Thyroid gland (tissue), 4 donors: ENCODE results near the gene FAF2. TPM values are rescaled to one million over a fixed set of nuclear protein-coding genes. Genes with fewer than 3 reads are reported as not detected.

Source experiments
- DNase-seq, 2 donors: peaks; one replicate each; pipeline ENCODE4 v3.0.0-alpha.2; 2019
- H3K27ac ChIP-seq, 3 donors: fragments of 200-600 bp; sonication (generic); 1 replicate in 2 of 3; 2 replicates in 1 of 3; pipeline ENCODE4 v1.5.1; 2016 to 2019; ENCODE audit warnings: mild to moderate bottlenecking in 1 of 3, moderate library complexity in 1 of 3
- H3K27me3 ChIP-seq: fragments of 200-600 bp; sonication (generic); one replicate; pipeline ENCODE4 v1.5.1; 2019
- H3K36me3 ChIP-seq, 2 donors: fragments of 200-600 bp; sonication (generic); one replicate each; pipeline ENCODE4 v1.5.1; 2016 to 2019
- H3K4me1 ChIP-seq, 2 donors: fragments of 200-600 bp; sonication (generic); one replicate each; pipeline ENCODE4 v1.5.1; 2017 to 2019
- H3K4me3 ChIP-seq, 3 donors: fragments of 200-600 bp; sonication (generic); replicated peaks in 1 of 3; 1 replicate in 2 of 3; 2 replicates in 1 of 3; pipeline ENCODE4 v1.5.1; 2016; ENCODE audit warnings: mild to moderate bottlenecking in 1 of 3
- H3K9me3 ChIP-seq: fragments of 200-600 bp; sonication (generic); one replicate; pipeline ENCODE4 v1.5.1; 2017
- POLR2A ChIP-seq, 2 donors: fragments of 450-650 bp; IDR thresholded peaks; one replicate each; pipeline ENCODE4 v1.6.1; 2017; ENCODE audit warnings: antibody characterized with exemption in 2 of 2, mild to moderate bottlenecking in 2 of 2, moderate library complexity in 1 of 2
- WGBS, 2 donors: methylation state at CpG; one replicate each; pipeline ENCODE4 v1.1.5; 2017; 5-methylcytosine and 5-hydroxymethylcytosine counted together
- intact Hi-C: fragments of 100-400 bp; cut with DNase I; formaldehyde crosslinking; loops from one replicate; pipeline ENCODE4 v1.15.1; 2023
- total RNA-seq, 4 donors: library from RNA; depleted of rRNA; stranded (reverse); fragments of >200 nt; gene quantifications; one replicate each; pipeline ENCODE4 v1.2.3, GENCODE V29; 2016
- TF ChIP-seq, protein P1 (sequence below), 6 experiments: fragments of 200-600 bp in 3 of 6; fragments of 450-650 bp in 3 of 6; sonication (generic) in 3 of 6; IDR thresholded peaks; one replicate each; pipeline ENCODE4 v1.5.1; 2016 to 2019; ENCODE audit warnings: antibody characterized with exemption in 6 of 6, mild to moderate bottlenecking in 2 of 6, inconsistent platforms in 1 of 6, moderate library complexity in 1 of 6

Gene FAF2, protein sequence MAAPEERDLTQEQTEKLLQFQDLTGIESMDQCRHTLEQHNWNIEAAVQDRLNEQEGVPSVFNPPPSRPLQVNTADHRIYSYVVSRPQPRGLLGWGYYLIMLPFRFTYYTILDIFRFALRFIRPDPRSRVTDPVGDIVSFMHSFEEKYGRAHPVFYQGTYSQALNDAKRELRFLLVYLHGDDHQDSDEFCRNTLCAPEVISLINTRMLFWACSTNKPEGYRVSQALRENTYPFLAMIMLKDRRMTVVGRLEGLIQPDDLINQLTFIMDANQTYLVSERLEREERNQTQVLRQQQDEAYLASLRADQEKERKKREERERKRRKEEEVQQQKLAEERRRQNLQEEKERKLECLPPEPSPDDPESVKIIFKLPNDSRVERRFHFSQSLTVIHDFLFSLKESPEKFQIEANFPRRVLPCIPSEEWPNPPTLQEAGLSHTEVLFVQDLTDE
- 100 to 1,000 TPM in 1 of 4 donors, 10 to 100 TPM in 3; 33.6 to 186 (median 43.2) TPM for total RNA-seq

DNA sequence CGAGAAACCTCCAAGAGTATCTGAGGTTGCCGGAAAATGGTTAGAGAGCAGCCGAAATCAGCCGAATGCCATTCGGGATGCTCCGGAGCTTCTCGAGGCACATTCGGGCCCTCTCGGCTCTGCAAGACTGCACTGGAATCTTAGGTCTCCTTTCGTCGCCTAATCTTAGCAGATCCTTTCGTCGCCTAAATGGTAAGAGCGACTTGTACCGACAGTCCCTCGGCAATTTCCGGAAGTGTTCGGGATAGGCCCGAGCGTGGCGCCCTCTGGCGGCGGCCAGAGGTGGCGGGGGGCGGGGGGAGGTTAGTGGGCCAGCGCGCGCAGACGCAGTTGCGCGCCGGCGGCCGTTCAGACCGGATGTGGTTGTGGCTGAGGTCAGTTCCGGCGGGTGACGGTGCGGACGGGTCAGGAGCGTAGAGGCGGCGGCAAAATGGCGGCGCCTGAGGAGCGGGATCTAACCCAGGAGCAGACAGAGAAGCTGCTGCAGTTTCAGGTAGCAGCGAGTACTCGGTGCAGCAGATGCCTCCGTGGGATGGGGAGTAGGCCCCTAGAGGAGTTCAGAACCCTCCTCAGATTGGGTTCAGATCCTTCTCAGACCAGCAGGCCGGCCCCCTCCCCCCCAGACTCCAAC, at the start of gene FAF2:
Gene FAF2 (plus strand): TSS at position 408 of the 631 bp plus-strand sequence. CDS start 23 bp downstream, at position 431.
- Histone ChIP-seq H3K4me3 (peak within 1 kb of the TSS; percentile 76 to 94 (median 81)), H3K4me1 (peaks cover 13 to 19% of the 10 kb centered on the region in 2 donors), H3K27ac (peak within 1 kb of the TSS; percentile 81 to 95 (median 85)), H3K9me3 (no peaks in the 10 kb centered on the region), H3K27me3 (no peaks in the 10 kb centered on the region), H3K36me3 (peaks cover 0 to 3% of the 10 kb centered on the region in 2 donors)
- TF ChIP-seq, protein P1, sequence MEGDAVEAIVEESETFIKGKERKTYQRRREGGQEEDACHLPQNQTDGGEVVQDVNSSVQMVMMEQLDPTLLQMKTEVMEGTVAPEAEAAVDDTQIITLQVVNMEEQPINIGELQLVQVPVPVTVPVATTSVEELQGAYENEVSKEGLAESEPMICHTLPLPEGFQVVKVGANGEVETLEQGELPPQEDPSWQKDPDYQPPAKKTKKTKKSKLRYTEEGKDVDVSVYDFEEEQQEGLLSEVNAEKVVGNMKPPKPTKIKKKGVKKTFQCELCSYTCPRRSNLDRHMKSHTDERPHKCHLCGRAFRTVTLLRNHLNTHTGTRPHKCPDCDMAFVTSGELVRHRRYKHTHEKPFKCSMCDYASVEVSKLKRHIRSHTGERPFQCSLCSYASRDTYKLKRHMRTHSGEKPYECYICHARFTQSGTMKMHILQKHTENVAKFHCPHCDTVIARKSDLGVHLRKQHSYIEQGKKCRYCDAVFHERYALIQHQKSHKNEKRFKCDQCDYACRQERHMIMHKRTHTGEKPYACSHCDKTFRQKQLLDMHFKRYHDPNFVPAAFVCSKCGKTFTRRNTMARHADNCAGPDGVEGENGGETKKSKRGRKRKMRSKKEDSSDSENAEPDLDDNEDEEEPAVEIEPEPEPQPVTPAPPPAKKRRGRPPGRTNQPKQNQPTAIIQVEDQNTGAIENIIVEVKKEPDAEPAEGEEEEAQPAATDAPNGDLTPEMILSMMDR (IDR thresholded peaks at IDR 0.05): peak; percentile 88 to 99 (median 98)
- peak; percentile 36 to 79 for TF ChIP-seq POLR2A (IDR thresholded peaks at IDR 0.05)
- peak; percentile 95 to 96 for DNase-seq
- WGBS, 2 donors: 0 to 2% methylated on average over 17 to 24 of the region's 50 CpGs
- intact Hi-C loops: loop anchor here (5.0 to 10.0 kb wide), 3 partner anchors 36 to 197 kb away; partner anchors contain the start of genes CDHR2 and TSPAN17

DNA sequence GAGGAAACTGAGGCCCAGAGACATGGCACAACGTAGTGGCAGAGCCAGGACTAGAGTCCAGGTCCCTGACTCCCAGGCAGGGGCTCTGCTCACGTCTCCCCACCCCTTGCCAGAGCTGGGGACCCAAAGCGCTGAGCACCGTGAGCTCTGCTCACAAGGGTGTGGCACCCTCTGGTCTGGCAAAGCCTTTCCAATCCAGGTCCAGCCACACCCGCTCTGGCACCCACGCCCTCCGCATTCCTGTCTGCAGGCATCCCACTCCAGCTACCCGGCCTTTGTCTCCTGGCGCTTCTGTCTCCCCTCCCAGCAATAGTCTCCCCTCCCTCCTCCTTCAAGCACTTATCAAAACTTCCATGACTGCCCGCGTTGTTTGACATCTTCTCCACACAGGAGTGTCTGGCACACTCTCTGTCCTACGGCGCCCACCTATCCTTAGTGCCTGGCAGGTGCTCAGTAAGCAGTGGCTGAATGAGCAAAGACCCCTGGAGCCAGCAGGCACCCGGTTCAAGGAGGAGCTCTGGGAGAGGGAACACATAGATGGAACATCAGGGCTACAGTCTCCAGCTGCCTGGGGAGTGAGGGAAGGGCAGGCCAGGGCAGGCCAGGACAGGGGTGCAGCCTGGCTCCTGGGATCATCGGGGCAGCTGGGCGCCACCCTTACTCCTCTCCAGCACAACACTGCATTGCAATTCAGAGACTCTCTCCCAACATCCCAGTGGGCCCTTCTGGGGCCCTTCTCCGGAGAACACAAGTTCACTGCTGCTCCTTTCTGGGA, 47.6 kb upstream of the FAF2 start:
- Histone ChIP-seq H3K36me3 (peaks cover 0 to 6% of the 10 kb centered on the region in 2 donors), H3K27me3 (no peaks in the 10 kb centered on the region), H3K4me1 (peaks cover 0 to 3% of the 10 kb centered on the region in 2 donors), H3K9me3 (no peaks in the 10 kb centered on the region), H3K4me3 (no peak overlapping the region), H3K27ac (no peak overlapping the region)
- 73 to 85% methylated on average over 15 to 17 of the region's 17 CpGs for WGBS, 2 donors
- TF ChIP-seq, protein P1 (IDR thresholded peaks at IDR 0.05): no peak
- no peak for TF ChIP-seq POLR2A (IDR thresholded peaks at IDR 0.05)
- no peak for DNase-seq
- intact Hi-C loops: no loop called here

DNA sequence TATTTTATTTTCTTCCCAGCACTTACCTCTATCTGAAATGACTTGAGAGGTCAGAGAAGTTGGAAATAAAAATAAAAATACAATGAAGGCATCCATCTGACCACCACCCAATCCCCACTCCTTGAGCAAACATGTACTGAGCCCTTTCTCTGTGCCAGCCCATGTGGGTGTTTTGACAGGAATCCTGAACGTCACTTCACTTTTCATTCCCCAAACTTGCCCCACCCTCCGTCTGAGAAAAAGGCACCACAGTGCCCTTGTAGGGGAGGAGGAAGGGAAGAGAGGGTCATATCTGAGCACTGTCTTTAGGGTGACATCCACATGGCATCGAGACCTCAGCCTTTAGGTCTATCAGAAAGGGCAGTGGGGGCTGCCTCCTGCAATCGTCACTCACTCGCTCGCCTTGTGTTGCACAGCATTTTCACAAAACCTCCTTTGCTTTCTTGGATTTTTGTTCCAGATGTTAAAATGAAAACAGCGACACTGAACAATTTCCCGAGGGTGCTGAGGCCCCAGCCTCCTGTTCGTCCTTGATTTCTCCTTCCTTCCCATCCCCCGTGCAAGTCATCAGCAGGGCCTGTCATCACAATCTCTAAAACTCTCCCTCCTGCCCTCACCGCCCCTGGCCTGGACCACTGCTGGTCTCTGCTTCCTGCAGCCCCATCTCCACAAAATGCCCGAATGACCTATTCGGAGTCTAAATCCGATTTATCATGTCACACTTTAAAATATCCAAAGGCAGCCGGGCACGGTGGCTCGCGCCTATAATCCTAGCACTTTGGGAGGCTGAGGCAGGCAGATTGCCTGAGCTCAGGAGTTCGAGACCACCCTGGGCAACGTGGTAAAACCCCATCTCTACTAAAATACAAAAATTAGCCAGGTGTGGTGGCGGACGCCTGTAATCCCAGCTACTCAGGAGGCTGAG, 46.6 kb upstream of the FAF2 start:
- Histone ChIP-seq H3K27me3 (no peaks in the 10 kb centered on the region), H3K4me3 (no peak overlapping the region), H3K4me1 (peaks cover 0 to 3% of the 10 kb centered on the region in 2 donors), H3K36me3 (peaks cover 4 to 6% of the 10 kb centered on the region in 2 donors), H3K27ac (no peak overlapping the region), H3K9me3 (no peaks in the 10 kb centered on the region)
- intact Hi-C loops: no loop called here
- 91 to 92% methylated on average over 22 of the region's 22 CpGs for WGBS, 2 donors
- DNase-seq: no peak
- TF ChIP-seq, protein P1 (IDR thresholded peaks at IDR 0.05): no peak
- TF ChIP-seq POLR2A (IDR thresholded peaks at IDR 0.05): no peak

DNA sequence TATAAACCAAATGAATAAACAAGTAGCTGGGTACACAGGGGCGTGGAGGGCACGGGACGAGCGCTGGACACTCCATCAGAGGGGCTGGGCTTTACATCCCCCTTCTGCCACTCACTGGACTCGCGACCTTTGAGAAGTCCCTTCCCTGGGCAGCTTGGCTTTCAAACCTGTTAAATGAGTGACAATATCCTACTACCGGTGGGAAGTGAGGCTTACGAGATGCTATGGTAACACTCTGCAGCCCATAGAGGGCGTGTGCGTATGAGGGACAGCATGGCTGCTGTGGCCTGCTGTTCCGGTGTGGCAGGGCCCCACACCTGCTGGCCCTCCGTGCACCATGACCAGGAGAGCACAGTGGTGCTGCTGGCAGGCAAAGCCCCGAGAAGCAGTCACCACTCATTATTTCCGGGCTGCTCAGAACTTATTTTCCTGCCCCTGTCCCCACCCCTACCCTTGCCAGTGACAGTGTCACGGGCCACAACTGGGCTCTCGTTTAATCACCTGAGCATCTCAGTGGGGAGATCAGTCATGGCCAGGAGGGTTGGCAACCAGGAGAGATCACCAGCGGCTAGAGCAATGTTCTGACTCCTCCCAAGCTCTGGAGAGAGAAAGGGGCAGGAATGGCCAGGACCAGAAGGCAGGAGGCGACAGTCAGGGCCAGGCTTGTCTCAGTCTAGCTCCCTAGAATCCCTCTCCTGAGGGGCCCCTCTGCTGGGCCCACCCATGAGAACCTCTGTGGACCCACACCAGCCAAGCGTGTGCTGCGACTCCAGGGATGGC, 42.3 kb upstream of the FAF2 start:
- no peak for DNase-seq
- no peak overlapping the region for H3K27ac ChIP-seq
- H3K9me3 ChIP-seq: no peaks in the 10 kb centered on the region
- H3K4me1 ChIP-seq: no peaks in the 10 kb centered on the region
- no peaks in the 10 kb centered on the region for H3K27me3 ChIP-seq
- intact Hi-C loops: no loop called here
- H3K4me3 ChIP-seq: no peak overlapping the region
- TF ChIP-seq, protein P1 (IDR thresholded peaks at IDR 0.05): no peak
- no peak for TF ChIP-seq POLR2A (IDR thresholded peaks at IDR 0.05)
- 84 to 87% methylated on average over 20 of the region's 20 CpGs for WGBS, 2 donors
- H3K36me3 ChIP-seq: peaks cover 5 to 16% of the 10 kb centered on the region in 2 donors
